Measurements from ENCODE around the gene ACADM. TPM values are rescaled to one million over a fixed set of nuclear protein-coding genes. Genes with fewer than 3 reads are reported as not detected.

ACADM gene
- total and polyA plus RNA-seq, 2 of the 13 experiments (the other 11 are each of a cell fraction or from before 2014, with no cell fraction given): 43.7 to 92.2 TPM

DNA sequence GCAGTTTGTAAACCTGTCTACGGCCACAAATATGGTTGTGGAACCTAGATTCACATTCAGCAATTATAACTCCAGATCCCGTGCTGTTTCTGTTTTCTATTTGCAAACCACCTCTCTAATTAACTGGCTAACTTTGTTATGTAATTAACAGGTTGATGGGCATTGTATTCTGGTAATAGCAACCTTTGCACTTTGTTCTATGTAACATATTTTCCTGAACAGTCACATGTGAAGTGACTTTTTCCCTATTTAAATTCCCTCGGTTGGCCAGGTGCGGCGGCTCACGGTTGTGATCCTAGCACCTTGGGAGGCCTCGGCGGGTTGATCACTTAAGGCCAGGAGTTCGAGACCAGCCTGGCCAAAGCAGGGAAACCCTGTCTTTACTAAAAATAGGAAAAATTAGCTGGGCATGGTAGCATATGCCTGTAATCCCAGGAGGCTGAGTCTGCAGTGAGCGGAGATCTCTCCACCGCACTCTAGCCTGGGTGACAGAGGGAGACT is 1.4 kb downstream of the ACADM start (continued):
- TF ChIP-seq ZNF503 (CRISPR knock-in tag; IDR thresholded peaks at IDR 0.05) (0 out of 2 replicates have a peak, but pooled peaks have one; percentile 19), ELF3 (CRISPR knock-in tag; IDR thresholded peaks at IDR 0.05) (peak; percentile 59; the same call in 1 of the 2 replicates), SIX1 (CRISPR knock-in tag; IDR thresholded peaks at IDR 0.05; ENCODE audit: borderline replicate concordance) (no peak), PRMT3 (CRISPR knock-in tag; IDR thresholded peaks at IDR 0.05; ENCODE audit: borderline replicate concordance, low read depth) (no peak), PRPF4 (IDR thresholded peaks at IDR 0.05; ENCODE audit: low read depth, low read length, poor library complexity, severe bottlenecking) (no peak), HOXA9 (CRISPR knock-in tag; IDR thresholded peaks at IDR 0.05; ENCODE audit: borderline replicate concordance) (no peak), ZNF501 (CRISPR knock-in tag; IDR thresholded peaks at IDR 0.05) (0 out of 2 replicates have a peak, but pooled peaks have one; percentile 26), MED13 (CRISPR knock-in tag; IDR thresholded peaks at IDR 0.05) (no peak), ZNF3 (CRISPR knock-in tag; IDR thresholded peaks at IDR 0.05) (peak; percentile 44; the same call in 1 of the 2 replicates), HNF4G (IDR thresholded peaks at IDR 0.05; ENCODE audit: borderline replicate concordance, low read depth, low read length) (peak; percentile 92), HNF4G (CRISPR knock-in tag; IDR thresholded peaks at IDR 0.05; ENCODE audit: borderline replicate concordance, low read depth) (no peak; the same call in 1 of the 2 replicates), ARID5B (CRISPR knock-in tag; IDR thresholded peaks at IDR 0.05) (peak; percentile 85)
- TF ChIP-seq, protein P1, sequence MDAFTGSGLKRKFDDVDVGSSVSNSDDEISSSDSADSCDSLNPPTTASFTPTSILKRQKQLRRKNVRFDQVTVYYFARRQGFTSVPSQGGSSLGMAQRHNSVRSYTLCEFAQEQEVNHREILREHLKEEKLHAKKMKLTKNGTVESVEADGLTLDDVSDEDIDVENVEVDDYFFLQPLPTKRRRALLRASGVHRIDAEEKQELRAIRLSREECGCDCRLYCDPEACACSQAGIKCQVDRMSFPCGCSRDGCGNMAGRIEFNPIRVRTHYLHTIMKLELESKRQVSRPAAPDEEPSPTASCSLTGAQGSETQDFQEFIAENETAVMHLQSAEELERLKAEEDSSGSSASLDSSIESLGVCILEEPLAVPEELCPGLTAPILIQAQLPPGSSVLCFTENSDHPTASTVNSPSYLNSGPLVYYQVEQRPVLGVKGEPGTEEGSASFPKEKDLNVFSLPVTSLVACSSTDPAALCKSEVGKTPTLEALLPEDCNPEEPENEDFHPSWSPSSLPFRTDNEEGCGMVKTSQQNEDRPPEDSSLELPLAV (CRISPR knock-in tag; conservative IDR thresholded peaks at IDR 0.05; ENCODE audit: low read depth): no peak
